ENCODE measurements around the gene ELAC1.
"Not testable (repeated sequence)": the region's sequence is repeated elsewhere in the genome, so short reads cannot be mapped to it uniquely, and the experiment has no call there.

The ELAC1 gene

DNA sequence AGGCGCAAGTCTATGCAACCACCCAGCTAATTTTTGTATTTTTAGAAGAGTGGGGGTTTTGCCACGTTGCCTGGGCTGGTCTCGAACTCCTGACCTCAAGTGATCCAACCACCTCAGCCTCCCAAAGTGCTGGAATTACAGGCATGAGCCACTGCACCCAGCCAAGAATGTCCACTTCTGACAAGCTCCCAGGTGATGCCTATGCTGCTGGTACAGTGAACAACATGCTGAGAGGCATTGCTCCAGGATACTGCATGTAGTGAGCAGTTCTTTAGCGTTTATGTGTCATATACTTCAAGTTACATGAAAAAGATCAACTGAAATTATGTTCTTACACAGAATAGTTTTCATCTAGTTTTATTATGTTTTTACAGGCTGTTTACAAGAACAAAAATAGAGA is 17.2 kb upstream of the ELAC1 start:
- TF ChIP-seq ZNF274 (IDR thresholded peaks at IDR 0.05; ENCODE audit: low read depth, low read length), result no peak
- no peak overlapping the region for H3K4me3 ChIP-seq (ENCODE audit: low read length)

DNA sequence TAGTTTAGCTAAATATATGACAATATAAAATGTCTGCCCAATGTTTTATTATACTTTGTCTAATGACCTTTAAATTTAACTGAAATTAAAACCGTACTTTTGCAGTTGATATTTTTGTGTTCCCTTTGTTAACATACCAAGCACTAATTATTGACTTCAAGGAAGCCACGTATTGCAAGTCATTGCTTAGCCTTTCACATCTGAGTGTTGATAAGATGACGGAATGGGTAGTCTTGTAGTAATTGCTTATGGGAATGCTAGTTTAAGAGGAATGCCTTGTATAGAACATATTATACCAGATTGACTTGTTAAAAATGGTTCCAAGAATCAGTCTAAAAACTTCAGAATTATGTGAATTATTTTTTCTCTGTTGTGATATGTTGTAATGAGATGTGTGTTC is 14.0 kb upstream of the ELAC1 start:
- TF ChIP-seq ZNF274 (IDR thresholded peaks at IDR 0.05; ENCODE audit: low read depth, low read length), result no peak

DNA sequence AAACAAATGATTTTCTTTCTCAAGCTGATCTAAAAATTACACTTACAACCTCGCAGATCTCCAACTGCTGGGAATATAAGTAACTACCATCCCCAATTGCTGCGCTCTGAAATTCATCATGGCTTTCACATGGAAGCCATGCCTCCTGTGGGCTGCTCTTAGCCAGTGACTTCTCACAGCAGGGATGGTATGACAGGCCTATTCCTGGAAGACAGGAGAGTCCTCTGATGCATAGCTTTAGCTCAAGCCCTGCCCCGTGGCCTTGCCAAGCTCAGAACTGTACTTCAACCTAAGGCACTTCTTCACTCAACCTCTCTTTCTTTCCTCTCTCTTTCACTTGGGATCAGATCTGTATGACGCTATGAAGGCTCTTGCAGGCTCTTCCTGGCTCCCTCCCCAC is 12.6 kb upstream of the ELAC1 start:
- no peak overlapping the region for H3K4me3 ChIP-seq (ENCODE audit: low read length)
- no peak for TF ChIP-seq ZNF274 (IDR thresholded peaks at IDR 0.05; ENCODE audit: low read depth, low read length)

More for the DNA sequence above, 14.0 kb upstream of the ELAC1 start:
- H3K4me3 ChIP-seq (ENCODE audit: low read length), result no peak overlapping the region

DNA sequence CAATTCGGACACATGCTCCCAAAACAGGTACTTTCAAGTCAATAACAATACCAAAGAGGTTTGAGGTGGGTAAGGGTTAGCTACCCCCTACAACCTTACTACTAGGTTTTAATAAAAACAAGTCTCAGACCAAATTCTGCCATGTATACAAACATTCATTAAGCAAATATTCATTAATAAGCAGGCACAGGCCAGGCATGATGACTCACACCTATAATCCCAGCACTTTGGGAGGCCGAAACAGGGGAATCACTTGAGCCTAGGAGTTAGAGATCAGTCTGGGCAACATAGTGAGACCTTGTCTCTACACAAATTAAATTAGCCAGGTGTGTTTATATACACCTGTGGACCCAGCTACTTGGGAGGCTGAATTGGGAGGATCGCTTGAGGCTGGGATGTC is 11.7 kb upstream of the ELAC1 start:
- TF ChIP-seq ZNF274 (IDR thresholded peaks at IDR 0.05; ENCODE audit: low read depth, low read length), result no peak
- no peak overlapping the region for H3K4me3 ChIP-seq (ENCODE audit: low read length)

DNA sequence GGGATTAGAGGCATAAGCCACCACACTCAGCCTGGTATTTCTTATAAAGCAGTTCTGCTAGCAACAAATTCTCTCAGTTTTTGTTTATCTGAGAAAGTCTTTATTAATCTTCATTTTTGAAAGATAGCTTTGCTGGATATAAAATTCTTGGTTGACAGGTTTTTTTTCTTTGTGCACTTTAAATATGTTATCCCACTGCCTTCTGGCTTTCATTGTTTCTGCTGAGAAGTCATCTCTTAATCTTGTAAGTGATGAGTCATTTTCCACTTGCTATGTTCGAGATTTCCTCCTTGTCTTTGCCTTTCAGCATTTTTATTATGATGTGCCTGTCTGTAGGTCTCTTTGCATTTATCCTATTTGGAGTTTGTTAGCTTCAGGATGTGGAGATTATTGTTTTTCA is 5.9 kb upstream of the ELAC1 start:
- TF ChIP-seq ZNF274 (IDR thresholded peaks at IDR 0.05; ENCODE audit: low read depth, low read length), result no peak
- H3K4me3 ChIP-seq (ENCODE audit: low read length), result no peak overlapping the region

DNA sequence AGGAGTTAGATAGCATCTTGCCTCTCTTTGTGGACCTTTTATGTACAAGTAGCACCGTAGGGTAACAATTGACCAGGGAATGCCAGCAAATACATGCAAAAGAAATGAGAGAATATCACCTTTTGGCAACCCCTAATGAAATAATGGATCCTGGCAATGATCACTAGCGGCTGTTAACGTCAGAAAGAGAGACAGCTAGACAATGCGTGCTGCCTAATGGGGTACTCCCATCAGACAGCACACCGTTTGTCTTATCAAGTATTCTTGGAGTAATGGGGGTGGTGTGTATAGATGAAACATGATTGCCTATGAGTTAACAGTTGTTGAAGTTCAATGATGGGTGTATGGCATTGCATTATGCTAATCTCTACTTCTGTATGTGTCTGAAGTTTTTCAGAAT is 1.6 kb downstream of the ELAC1 start:
- H3K4me3 ChIP-seq (ENCODE audit: low read length), result no peak overlapping the region
- no peak for TF ChIP-seq ZNF274 (IDR thresholded peaks at IDR 0.05; ENCODE audit: low read depth, low read length)

DNA sequence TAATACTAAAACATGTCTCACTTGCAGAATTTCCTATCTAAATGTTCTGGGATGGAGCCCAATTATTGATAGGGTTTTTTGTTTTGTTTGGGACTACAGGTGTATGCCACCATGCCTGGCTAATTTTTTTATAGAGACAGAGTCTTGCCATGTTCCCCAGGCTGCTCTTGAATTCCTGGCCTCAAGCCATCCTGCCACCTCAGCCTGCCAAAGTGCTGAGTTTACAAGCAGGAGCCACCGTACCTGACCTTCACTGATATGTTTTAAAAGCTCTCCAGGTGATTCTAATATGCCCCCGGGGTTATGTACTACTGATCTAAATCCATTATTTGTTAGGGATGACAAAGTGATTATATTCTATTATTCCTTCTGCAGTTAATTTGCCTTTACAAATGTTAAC is 2.2 kb downstream of the ELAC1 start:
- TF ChIP-seq ZNF274 (IDR thresholded peaks at IDR 0.05; ENCODE audit: low read depth, low read length), result no peak
- no peak overlapping the region for H3K4me3 ChIP-seq (ENCODE audit: low read length)

DNA sequence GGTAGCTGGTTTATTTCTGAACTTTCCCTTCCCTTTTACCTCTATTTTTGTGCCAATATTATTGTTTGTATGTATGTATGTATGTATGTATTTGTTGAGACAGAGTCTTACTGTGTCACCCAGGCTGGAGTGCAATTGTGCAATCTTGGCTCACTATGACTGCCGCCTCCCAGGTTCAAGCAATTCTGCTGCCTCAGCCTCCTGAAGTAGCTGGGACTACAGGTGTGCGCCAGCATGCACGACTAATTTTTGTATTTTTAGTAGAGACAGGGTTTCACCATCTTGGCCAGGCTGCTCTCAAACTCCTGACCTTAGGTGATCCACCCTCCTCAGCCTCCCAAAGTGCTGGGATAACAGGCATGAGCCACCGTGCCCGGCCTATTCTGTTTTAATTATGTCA is 4.6 kb downstream of the ELAC1 start:
- H3K4me3 ChIP-seq (ENCODE audit: low read length), result not testable (repeated sequence)

DNA sequence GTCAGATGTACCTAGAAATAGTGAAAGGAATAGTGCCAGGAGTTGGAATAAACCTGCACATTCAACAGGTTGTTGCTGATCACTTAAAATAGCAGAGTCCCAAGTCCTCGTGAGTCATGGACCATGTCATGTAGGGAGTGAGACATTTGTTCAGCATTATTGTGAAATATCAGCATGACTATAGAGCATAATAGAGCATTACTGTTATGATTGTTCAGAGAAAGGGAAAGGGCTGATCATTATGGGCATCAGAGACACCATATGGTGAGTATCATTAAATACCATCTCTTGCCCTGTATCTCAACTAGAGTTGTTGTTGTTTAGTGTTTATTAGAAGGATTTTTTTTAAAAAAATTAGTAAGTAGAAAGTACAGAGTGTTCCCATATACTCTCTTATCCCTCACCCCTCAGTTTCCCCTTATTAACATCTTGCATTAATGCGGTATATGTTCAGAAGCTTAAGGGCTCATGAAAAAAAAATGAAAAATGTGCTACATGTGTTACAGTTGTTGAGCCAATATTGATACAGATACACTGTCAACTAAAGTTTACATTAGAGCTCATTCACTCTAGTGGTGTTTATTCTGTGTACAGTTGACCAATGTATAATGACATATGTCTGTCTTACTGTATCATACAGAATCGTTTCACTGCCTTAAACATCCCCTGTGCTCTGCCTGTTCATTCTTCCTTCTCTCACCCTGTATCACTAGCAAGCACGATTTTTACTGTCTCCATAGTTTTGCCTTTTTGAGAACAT is 5.7 kb downstream of the ELAC1 start:
- no peak overlapping the region for H3K4me3 ChIP-seq (ENCODE audit: low read length)
- TF ChIP-seq ZNF274 (IDR thresholded peaks at IDR 0.05; ENCODE audit: low read depth, low read length), result no peak

DNA sequence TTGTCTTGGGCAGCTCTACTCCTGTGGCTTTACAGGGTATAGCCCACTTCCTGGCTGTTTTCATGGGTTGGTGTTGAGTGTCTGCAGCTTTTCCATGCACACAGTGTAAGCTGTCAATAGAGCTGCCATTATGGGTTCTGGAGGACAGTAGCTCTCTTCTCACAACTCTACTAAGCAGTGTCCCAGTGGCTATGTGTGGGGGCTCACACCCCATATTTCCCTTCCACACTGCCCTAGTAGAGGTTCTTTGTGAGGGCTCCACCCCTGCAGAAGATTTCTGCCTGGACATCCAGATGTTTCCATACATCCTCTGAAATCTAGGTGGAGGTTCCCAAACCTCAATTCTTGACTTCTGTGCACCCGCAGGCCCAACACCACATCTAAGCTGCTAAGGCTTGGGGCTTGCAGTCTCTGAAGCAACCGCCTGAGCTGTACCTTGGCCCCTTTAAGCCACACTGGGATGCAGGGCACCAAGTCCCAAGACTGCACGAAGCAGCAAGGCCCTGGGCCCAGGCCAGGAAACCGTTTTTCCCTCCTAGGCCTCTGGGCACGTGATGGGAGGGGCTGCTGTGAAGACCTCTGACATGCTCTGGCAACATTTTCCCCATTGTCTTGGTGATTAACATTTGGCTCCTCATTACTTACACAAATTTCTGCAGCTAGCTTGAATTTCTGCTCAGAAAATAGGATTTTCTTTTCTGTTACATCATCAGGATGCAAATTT is 9.4 kb downstream of the ELAC1 start:
- no peak overlapping the region for H3K4me3 ChIP-seq (ENCODE audit: low read length)
- TF ChIP-seq ZNF274 (IDR thresholded peaks at IDR 0.05; ENCODE audit: low read depth, low read length), result no peak

DNA sequence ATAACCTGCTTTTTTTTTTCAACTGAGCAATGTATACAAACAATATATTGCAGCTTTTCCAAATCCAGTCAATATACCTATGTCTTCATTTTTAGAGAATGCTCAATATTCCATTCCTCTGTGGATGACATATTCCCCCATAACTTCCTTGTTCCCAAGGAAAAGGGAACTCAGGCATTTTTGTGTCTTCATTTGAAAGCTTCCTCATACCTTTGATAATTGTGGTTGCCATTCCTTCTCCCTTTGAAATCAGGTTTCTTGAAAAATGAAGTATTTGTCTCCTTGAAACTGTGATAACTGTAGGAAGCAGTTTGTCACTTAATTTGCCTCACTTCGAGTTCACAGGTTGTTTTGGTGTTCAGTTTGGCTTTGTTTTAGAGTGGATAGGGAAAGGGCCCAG is 13.5 kb downstream of the ELAC1 start:
- H3K4me3 ChIP-seq (ENCODE audit: low read length), result no peak overlapping the region
- TF ChIP-seq ZNF274 (IDR thresholded peaks at IDR 0.05; ENCODE audit: low read depth, low read length), result no peak

DNA sequence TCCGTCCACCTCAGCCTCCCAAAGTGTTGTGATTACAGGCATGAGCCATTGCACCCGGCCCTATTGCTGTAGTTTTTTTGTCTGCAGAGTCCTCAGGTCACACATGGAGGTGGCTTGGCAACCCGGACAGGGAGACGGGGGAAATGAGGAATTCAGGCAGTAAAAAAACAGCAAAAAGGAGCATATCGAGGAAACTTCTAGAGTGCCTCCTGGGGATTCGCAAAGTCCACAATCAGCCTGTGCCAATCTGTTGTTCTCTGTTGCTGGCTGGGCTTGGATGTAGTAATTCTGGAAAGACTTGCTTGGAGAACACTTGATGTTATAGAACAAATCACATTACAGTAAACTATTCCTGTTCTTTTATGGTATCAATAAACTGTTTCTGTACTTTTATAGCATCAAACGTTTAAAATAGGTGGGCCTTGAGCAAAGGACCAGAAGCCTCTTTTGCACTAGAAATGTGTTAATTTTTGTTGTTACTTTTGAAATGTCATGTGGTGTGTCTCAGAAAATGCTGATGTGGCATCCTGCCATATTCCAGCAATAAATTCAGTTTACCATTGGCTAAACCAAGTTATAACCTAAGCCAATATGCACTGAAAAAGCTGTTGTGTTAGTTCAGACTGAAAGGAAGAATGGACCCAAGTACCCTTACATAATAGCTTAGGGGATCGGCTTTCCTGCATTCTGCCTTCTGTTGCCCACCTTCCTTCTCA is 14.4 kb downstream of the ELAC1 start:
- no peak for TF ChIP-seq ZNF274 (IDR thresholded peaks at IDR 0.05; ENCODE audit: low read depth, low read length)
- no peak overlapping the region for H3K4me3 ChIP-seq (ENCODE audit: low read length)

DNA sequence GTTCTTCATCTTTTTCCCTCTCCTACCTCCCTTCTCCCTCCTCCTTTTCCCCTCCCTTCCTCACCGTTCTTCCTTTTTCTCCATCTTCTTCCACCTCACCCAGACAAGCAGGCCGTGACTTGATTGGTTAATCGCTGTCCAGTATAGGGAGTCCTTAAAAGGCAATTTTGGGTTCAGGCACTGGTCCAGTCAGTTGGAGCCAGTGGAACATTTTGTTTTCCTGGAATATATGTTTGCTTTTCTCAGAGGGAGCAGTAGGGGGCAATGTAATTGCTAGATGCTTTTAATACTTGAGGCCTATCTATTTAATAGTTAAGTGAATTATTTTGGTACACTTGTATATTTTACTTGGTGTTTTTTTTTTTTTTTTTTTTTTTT is 15.0 kb downstream of the ELAC1 start:
- H3K4me3 ChIP-seq (ENCODE audit: low read length), result no peak overlapping the region
- TF ChIP-seq ZNF274 (IDR thresholded peaks at IDR 0.05; ENCODE audit: low read depth, low read length), result no peak

DNA sequence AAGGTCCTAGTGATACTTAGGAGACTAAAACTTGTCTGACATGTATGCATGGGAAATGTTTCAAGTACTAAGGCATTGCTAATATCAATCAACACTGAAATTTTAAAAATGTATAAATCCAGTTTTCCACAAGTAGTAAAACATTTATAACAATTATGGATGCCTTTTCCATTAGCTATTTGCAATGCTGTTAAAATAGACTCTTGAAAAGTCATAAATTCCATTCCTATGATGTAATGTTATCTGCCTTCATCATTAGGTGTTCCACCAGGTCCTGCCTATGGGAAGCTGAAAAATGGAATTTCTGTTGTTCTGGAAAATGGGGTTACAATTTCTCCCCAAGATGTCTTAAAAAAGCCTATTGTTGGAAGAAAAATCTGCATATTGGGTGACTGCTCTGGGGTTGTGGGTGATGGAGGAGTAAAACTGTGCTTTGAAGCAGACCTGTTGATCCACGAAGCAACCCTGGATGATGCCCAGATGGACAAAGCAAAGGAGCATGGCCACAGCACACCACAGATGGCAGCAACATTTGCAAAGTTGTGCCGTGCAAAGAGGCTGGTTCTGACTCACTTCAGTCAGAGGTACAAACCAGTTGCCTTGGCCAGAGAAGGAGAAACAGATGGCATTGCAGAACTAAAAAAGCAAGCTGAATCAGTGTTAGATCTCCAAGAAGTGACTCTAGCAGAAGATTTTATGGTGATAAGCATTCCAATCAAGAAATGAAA is 18.7 kb downstream of the ELAC1 start:
- no peak overlapping the region for H3K4me3 ChIP-seq (ENCODE audit: low read length)
- no peak for TF ChIP-seq ZNF274 (IDR thresholded peaks at IDR 0.05; ENCODE audit: low read depth, low read length)
